IPS DF 19.7 (cell line): ENCODE measurements around the gene SUSD3.

Source experiments
- DNase-seq: peaks from one replicate; pipeline ENCODE4 v3.0.0-alpha.2; 2013; ENCODE audit warnings: low read depth, low spot score

SUSD3 gene

DNA sequence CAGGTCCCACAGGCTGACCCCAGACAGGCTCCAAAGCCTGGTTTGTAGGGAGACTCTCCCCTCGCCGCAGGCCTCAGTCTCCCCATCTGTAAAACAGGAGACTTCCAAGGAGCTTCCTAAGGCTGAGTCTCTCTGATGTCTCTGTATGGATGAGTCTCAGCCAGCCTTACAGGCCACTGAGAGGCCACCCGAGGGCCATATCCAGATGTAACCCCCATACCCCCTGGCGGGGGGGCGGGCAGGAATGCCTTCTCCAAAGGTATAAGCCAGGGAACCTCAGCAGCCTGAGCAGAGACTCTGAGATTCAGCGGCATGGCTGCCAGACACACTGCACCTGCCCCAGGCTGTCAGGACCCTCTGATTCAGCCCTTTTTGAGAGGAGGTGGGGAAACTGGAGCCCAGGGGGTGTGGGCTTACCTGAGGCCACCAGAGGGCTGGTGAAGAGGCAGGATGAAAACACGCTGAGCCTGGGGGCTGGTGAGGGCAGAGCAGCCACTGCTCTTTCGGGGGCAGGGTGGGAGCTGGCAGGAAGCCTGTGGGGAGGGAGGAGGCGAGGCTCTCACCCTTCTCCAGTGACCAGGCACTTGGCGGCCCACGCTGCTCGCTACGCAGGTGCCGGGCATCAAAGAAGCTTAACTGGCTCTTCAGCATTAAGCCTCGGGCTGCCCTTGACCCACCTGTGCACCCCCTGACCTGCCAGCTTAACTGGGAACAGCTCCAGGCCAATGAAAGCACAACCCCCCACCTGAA is 5.5 kb upstream of the SUSD3 start:
- DNase-seq = no peak

DNA sequence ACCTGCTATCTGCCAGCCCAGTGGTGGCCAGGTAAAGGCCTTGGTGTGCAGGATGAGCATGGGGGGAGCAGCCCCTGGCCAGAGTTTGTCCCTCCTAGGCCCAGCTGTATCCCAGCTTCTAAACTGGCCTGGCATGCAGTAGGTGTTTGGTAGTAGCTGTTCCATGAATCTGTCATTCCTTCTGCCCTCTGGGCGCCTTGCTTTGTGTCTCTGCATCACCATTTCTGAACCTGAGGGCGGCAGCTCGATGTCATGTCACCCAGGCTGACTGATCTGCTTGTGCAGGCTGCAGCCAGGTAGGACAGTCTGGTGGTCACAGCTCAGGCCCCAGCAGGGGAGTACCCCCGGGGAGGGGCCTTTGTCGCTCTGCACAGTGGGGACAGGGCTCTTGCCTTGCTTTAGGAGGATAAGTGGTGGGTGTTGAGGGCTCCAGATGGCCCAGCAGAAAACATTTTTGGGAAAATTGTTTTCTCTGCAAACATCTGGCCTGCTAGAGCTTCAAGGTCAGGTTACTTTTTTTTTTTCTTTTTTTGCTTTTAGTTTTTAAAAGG is 4.6 kb upstream of the SUSD3 start:
- no peak for DNase-seq

DNA sequence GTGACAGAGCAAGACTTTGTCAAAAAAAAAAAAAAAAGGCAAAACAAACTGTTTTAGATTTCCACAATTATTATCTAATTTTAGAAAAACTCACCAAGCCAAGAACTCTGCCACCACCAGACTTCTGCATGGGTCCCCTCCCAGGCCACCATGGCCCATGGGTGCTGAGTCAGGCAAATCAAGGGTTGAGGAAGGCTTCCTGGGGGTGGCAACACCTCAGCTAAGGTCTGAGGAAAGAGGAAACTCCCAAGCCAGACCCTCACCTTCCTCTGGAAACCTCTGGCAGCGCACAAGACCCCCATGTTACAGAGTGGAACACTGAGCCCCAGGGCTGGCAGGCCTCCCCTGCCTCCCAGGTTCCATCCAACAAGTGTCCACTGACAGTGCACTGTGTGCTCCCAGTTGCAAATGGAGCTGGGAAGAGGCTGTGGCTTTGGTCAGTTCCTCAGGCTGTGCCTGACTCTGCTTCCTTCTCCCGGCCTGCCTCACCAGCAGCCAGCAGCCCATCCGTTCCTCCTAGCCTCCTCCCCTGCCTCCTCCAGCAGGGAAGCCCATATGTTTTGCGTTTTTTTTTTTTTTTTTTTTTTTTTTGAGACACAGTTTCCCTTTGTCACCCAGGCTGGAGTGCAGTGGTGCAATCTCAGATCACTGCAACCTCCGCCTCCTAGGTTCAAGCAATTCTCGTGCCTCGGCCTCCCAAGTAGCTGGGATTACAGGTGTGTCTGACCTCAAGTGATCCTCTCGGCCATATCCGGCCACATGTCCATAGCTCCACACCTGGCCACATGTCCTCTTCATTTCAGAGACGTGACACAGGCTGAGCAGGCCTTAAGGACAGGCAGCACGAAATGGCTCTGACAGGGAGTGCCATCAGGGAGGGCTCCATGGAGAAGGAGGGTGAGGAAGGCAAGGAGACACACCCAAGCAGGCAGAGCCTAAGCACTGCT is 3.5 kb upstream of the SUSD3 start:
- no peak for DNase-seq

DNA sequence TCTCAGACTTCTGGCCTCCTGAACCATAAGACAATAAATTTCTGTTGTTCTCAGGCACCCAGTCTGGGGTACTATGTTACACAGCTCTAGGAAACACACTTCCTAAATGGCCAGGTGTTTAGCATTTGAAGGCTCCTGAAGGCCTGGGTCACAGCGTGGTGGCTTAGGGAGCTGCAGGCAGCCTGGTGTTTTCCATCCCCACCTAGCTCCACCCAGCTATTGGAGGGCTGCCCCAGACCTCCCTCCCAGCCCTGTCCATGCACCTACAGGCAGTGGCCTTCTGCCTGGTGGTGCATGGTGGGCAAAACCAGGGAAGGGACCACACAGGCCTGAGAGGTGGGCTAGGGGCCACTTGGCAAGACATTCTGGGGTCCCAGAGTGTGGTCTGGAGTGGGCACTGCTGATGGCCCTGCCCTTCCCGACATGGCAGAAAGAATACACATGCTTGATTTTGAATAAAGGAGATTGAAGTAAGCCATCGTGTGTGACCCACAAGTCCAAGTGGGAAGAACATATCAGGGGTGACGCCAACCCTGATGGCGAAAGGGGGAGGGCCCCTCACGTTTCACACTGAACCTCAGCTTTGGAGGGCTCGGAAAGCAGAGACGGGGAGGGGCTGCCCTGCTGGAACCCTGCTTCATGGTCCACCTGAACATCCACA is 1.3 kb upstream of the SUSD3 start:
- DNase-seq = no peak

DNA sequence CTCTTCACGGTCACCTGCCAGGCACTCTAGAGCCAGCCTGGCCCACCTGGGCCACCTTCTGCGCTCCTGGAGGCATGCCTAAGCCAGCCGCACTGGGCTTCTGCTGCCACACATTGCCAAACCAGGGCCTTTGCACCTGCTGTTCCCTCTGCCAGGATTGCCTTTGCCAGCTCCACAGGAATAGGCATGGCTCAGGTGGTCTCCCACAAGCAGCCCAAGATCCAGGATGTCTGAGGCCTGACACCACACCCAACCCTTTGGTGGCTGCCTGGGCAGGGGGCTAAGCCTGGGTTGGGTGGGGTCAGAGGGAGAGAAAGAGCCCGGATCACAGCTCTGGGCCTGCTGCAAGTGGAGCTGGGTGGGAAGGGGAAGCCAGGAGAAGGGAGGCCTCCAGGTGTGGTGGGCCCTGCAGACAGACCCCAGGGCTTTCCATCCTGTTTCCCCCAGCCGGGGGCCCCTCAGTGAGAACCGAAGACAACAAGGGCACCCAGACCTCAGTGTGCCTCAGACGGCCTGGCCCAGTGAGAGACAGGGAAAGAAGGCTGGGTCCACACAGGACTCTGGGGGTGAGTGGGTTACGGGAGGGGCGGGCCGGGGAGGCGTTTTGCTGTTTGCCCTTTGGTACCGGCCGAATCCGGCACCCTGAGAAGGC is 672 bp upstream of the SUSD3 start:
- DNase-seq = no peak

DNA sequence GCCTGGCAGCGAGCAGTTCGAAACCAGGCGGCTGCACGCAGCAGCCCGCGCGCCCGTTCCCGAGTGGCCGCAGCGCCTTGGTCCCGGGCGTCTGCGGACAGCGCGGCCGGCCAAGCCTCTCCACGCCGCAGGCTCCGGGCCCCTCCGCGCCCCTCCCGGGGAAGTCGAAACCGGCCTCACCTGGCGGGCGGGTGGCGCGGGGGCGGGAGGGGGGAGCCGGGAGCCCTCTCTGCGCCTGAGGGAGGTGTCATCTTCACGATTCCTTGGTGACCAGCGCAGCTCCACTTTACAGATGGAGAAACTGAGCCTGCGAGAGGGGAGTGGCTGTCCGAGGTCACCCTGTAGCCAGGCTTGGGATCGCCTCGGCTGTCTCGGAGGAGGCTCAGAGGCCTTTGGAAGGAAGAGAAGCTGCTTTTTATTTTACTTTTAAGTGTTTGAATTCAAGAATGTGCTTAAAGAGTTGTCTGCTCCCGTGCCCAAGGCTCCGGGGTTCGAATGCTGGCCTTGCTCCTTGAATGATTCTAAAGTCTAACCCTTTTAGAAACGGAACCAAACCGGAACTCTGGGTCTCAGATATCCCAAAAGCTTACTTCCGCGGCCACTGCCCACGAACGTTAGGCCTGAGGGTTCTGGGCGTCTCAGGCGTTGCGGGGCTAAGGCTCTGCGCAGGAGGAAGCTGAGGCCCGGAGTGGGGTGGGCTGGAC is 662 bp downstream of the SUSD3 start:
- DNase-seq = no peak

DNA sequence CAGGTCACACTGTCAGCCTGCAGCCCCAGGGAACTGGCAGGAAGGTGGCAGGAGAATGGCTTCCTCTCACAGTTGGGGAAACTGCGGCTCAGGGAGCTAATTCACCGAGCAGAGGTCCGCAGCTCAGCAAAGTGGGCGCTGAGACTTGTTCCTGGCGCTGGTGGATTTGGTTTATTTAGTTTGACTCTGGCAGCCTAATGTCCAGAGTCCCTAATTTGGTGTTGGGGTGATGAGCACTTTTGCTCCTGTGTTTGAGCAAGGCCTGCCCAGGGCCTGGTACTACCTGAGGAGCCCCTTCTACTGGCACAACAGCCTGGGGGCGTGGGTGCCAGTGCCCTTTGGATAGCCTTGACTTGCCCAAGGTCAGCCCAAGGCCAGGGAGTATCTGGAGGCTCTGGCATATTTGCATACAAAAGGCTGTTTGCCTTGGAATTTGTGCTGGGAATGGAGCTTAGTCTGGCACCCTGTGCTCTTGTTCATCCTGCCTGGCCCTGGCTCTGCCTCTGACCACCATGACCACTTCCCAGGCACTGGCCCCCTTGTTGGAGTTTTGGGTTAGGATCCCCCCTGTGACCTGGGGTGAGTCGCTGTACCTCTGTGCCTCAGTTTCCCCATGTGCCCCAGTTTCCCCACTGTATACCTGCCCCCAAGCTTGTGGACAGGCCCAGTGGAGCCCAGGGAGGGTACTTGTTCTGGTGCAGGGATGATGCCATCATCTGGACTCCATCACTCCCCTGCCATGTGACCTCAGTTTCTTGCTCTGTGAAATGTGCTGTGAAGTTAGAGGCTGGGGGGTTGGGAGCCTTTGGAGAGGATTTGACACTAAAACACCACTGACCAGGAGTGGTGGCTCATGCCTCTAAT is 1.4 kb downstream of the SUSD3 start:
- DNase-seq = no peak

DNA sequence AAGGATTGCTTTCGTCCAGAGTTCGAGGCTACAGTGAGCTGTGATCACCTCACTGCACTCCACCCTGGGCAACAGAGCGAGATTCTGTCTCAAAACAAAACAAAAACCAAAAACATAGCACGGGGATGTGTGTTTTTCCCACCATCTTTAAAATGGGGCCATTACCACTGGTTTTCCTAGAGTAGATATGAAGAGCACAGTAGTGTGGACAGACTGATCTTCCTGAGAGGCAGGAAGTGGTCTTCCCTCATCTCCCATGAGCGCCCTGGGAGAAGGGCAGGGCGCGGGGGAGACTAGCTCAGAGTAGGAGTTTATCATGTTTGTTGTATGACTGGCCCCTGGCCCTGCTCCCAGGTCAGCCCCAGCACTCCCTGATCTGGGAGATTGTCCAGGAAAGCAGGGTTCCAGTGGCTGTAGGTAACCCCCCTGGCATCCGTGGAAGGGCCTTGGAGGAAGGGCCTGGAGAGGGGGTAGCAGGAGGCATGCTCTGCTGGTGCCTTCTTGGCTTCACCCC is 2.3 kb downstream of the SUSD3 start:
- DNase-seq = no peak

DNA sequence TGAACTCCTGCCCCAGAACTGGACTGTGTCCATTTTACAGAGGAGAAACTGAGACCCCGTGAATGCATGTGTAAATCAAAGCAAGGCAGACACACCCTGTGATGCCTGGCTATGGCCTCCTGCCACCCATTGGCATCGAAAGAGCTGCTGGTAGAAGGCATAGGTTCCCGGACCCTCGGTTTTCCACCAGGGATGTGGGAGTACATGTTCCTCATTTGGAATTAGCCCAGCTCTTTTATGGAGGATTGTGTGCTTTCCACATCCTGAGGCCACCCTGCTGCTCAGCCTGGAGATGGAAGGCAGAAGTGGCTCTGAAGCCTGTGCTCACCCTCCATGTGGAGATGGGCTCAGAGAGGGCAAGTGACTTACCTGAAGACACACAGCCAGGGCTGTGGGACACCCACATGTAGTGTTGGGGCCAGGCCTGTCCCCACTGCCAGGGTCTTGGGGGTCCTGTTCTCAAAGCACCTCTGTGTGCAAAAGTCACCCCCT is 2.8 kb downstream of the SUSD3 start:
- DNase-seq = no peak

DNA sequence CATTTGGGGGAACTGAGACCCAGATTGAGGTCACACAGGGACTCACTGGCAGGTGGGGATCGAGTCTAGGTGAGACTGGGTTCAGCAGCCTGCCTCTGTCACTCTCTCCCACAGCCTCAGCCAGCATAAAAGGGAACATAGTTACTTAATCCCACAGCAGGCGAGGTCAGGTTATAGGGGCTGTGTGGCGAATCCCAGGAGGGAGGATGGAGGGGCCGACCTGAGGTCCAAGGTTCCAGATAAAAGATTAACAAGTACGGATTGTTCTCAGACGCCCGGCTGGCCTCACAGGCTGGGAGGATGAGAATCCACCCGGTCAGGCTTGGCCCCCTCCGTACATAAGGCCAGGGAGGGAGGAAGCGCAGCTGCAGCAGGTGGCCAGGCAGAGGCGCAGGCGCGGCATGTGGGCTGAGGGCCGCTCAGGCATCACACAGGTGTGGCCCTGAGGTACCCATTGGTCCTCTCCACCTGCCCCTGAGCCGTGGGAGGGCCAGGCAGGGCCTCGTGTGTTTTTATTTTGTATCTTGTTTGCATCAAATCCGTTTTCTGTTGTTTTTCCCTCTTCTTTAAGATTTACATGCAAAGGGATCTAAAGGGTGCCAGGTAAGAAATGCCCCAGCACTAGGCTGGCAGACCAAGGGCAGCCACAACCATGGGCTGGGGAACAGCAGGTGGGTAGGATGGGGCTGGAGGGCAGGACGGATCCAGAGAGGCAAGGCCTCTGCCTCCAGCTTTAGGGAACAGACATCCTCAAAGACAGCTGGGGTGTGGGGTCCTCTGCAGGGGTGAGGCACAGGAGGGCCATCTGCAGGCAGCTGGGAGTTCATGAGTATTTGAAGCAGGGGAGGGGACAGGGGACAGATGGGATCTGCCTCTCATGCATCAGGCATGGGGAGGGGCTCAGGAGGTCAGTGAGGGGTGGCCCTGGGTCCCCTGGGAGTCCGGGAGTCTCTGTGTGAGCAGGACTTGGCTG is 3.6 kb downstream of the SUSD3 start:
- no peak for DNase-seq

DNA sequence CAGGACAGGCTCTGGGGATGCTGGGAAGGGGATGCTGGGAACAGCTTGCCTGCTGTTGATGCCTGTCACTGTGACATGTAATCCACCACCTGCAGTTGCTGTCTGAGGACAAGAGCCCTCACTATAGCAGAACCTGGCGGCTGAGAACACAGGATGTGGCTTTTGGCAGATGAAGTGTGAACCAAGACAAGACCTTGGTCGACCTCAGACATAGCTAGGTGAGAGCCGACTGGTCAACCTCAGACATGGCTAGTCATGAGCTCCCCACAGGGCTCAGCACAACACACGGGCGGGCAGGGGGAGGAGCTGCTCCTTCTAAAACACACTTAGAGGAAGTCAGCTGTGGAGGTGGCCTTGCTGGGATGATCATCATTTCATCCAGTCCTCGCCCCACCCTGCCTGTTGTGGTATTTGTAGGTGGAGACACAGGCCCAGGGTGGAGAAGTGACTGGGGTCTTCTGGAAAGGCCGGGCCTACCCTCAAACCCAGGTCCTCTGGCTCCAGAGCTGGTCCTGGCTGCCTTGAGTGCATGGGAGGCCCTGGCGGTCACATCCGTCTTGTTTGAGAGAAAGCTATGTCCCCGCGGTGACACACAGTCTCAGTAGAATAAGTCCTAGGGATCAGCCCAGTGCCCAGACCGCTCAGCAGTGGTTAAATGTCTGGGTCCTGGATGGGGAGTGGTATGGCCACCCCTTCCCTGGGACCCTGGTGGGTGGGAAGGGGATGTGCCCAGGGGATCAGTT is 6.1 kb downstream of the SUSD3 start:
- DNase-seq = no peak

DNA sequence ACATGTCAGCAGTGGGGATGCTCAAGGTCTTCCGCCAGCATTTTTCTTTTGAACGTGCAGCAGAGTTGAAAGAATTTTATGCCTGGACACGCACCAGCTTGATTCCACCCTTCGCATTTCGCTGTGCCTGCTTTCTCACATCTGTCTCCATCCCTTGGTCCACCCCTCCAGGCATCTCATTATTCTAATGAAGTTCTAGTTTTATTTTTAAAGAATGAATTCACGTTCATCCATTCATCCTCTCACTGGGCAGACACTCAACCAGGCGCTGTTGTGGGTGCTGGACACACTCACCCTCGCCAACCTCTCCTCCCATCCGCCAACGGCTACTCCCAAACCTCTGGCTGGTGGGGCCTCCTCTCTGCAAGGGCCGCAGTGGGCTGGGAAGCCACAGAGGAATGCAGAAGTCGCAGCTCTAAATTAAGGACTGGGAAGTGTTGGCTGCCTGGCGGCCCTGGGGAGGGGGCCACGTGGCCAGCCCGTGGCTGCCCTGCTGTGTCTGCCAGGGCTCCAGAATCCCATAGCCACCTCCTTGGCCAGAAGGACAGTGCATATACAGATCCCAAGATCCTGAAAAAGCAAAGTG is 6.7 kb downstream of the SUSD3 start:
- DNase-seq = no peak

DNA sequence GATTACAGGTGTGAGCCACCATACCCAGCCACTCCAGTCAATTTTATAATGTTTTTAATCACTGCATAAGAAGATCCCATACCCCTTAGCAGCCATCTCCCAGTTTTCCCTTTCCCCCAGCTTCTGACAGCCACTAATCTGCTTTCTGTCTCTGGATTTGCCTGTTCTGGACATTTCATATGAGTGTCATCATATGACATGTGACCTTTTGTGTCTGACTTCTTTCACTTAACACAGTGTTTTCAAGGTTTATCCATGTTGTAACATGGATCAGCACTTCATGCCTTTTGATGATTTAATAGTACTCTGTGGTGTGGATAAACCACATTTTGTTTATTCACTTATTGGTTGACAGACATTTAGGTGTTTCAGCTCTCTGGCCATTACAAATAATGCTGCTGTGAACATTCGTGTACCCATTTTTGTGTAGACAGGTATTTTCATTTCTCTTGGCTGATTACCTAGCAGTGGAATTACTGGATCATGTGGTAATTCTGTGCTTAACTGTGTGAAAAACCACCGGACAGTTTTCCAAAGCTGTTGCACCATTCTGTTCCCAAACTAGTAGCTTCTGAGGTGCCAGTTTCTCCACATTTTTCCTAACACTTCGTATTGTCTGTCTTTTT is 8.6 kb downstream of the SUSD3 start:
- DNase-seq = no peak

DNA sequence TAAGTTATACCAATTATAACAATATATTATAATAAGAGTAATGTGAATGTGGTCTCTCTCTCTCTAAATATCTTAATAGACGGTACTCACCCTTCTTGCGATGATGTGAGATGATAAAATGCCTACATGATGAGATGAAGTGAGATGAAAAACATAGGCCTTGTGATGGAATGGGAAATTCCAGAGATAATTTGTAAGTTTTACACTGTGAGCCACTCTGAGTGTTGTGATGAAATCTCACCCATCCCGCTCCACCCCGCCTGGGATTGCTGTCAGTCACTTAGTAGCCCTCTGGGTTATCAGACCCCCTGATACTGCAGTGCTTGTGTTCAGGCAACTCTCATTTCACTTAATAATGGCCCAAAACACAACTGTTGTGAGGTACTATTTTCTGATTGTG is 10.5 kb downstream of the SUSD3 start:
- DNase-seq = no peak

DNA sequence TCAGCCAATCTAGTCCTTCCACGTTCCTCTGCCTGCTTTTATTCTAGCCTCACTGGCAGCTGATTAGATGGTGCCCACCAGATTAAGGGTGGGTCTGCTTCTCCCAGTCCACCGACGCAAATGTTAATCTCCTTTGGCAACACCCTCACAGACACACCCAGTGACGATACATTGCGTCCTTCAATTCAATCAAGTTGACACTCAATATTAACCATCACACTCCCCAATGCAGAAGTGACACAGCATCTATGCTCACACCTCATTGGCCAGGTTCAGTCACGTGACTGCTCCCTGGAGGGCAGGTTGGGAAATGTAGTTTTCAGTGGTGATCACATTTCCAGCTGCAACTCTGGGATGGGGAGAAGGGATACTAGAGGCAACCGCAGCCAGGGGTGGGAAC is 13.0 kb downstream of the SUSD3 start:
- no peak for DNase-seq

DNA sequence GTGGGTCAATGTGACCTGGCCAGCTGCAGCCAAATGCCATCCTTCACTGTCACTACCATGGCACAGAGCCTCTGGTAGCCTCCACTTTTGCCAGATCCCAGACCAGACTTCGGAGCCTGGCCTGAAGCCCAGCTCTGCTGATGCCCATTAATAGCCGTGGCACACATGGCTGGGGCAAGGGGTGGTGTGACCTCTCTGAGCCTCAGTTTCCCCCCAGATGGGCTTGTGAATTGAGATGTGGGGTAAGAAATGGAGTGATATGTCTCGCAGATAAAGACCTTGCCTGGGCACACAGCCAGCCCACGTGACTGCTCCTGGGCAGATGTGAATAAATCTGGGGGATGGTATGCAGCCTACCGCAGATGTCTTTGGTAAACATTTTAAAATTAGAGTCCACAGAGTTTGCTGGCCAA is 13.9 kb downstream of the SUSD3 start:
- DNase-seq = no peak
